HG02840 (cell line): ENCODE data around the gene ULK4.

Experiments
- ATAC-seq: cut with Tn5 transposase; IDR thresholded peaks from one replicate; pipeline ENCODE4 v1.9.1; 2021; ENCODE audit warnings: mild to moderate bottlenecking, moderate library complexity, moderate number of reproducible peaks; ENCODE audit not compliant: unreplicated experiment, low FRiP score

Gene ULK4

GRCh38 chr3:41329881-41330280 lies 632.0 kb downstream of the ULK4 start:
- ATAC-seq, result no peak

GRCh38 chr3:41328926-41329325 lies 633.0 kb downstream of the ULK4 start:
- ATAC-seq, result no peak

- ATAC-seq, result no peak
Measured at GRCh38 chr3:41327718-41328117, 634.2 kb downstream of the ULK4 start.

GRCh38 chr3:41324156-41324475 lies 637.8 kb downstream of the ULK4 start:
- no peak for ATAC-seq

GRCh38 chr3:41323467-41324155 lies 638.3 kb downstream of the ULK4 start:
- ATAC-seq, result no peak

- ATAC-seq, result no peak
Measured at GRCh38 chr3:41321642-41321980, 640.3 kb downstream of the ULK4 start.

GRCh38 chr3:41320953-41321641 lies 640.8 kb downstream of the ULK4 start:
- no peak for ATAC-seq

- no peak for ATAC-seq
Measured at GRCh38 chr3:41318520-41318919, 643.4 kb downstream of the ULK4 start.

GRCh38 chr3:41317718-41318117 lies 644.2 kb downstream of the ULK4 start:
- no peak for ATAC-seq

GRCh38 chr3:41317298-41317697 lies 644.6 kb downstream of the ULK4 start:
- ATAC-seq, result no peak

GRCh38 chr3:41315126-41315525 lies 646.8 kb downstream of the ULK4 start:
- no peak for ATAC-seq

GRCh38 chr3:41308119-41308518 lies 653.8 kb downstream of the ULK4 start:
- ATAC-seq, result no peak

- no peak for ATAC-seq
Measured at GRCh38 chr3:41307065-41307464, 654.8 kb downstream of the ULK4 start.

- ATAC-seq, result no peak
Measured at GRCh38 chr3:41304593-41304992, 657.3 kb downstream of the ULK4 start.

- no peak for ATAC-seq
Measured at GRCh38 chr3:41302295-41302694, 659.6 kb downstream of the ULK4 start.

GRCh38 chr3:41301548-41301947 lies 660.4 kb downstream of the ULK4 start:
- ATAC-seq, result no peak

- no peak for ATAC-seq
Measured at GRCh38 chr3:41299036-41299435, 662.9 kb downstream of the ULK4 start.

GRCh38 chr3:41297750-41298149 lies 664.2 kb downstream of the ULK4 start:
- no peak for ATAC-seq

GRCh38 chr3:41296556-41296955 lies 665.3 kb downstream of the ULK4 start:
- no peak for ATAC-seq

GRCh38 chr3:41295740-41296139 lies 666.2 kb downstream of the ULK4 start:
- ATAC-seq, result no peak

GRCh38 chr3:41293169-41293681 lies 668.7 kb downstream of the ULK4 start:
- ATAC-seq, result no peak

- no peak for ATAC-seq
Measured at GRCh38 chr3:41290736-41291135, 671.2 kb downstream of the ULK4 start.
